MM.1S (cell line): ENCODE results near the gene SPCS2.
"Not testable (repeated sequence)": the region's sequence is repeated elsewhere in the genome, so short reads cannot be mapped to it uniquely, and the experiment has no call there.

ENCODE experiments used
- DNase-seq: peaks from one replicate; pipeline ENCODE4 v3.0.0-alpha.2; 2015
- H2AFZ ChIP-seq: fragments of 300-600 bp; sonication (generic); 2 replicates; pipeline ENCODE4 v1.6.0; 2016; ENCODE audit warnings: antibody characterized with exemption, low read length
- H3F3A ChIP-seq: fragments of 300-600 bp; sonication (generic); 2 replicates; pipeline ENCODE4 v1.6.1; 2016; ENCODE audit warnings: mild to moderate bottlenecking, antibody characterized with exemption, low read length, moderate library complexity, mixed read lengths; ENCODE audit not compliant: insufficient read depth
- H3K27ac ChIP-seq: fragments of 300-600 bp; sonication (generic); 2 replicates; pipeline ENCODE4 v1.5.1; 2016; ENCODE audit warnings: mild to moderate bottlenecking, low read length
- H3K27me3 ChIP-seq: fragments of 300-600 bp; sonication (generic); replicated peaks from 2 replicates; pipeline ENCODE4 v1.6.0; 2016; ENCODE audit warnings: low read length; ENCODE audit not compliant: insufficient read depth
- H3K36me3 ChIP-seq: fragments of 300-600 bp; sonication (generic); replicated peaks from 2 replicates; pipeline ENCODE4 v1.6.1; 2016; ENCODE audit warnings: mild to moderate bottlenecking, low read length, mixed read lengths; ENCODE audit not compliant: insufficient read depth
- H3K4me1 ChIP-seq: fragments of 300-600 bp; sonication (generic); 2 replicates; pipeline ENCODE4 v1.6.1; 2016; ENCODE audit warnings: low read length, mixed read lengths
- H3K4me2 ChIP-seq: fragments of 300-600 bp; sonication (generic); 2 replicates; pipeline ENCODE4 v1.6.0; 2016; ENCODE audit warnings: low read depth, low read length
- H3K4me3 ChIP-seq: fragments of 300-600 bp; sonication (generic); 2 replicates; pipeline ENCODE4 v1.5.1; 2016; ENCODE audit warnings: low read length, mixed read lengths
- H3K79me2 ChIP-seq: fragments of 300-600 bp; sonication (generic); 2 replicates; pipeline ENCODE4 v1.6.1; 2016; ENCODE audit warnings: mixed run types, low read length, mixed read lengths
- H3K9ac ChIP-seq: fragments of 300-600 bp; sonication (generic); 2 replicates; pipeline ENCODE4 v1.6.1; 2016; ENCODE audit warnings: low read length, mixed read lengths
- H3K9me2 ChIP-seq: fragments of 300-600 bp; sonication (generic); replicated peaks from 2 replicates; pipeline ENCODE4 v1.6.1; 2016; ENCODE audit warnings: mild to moderate bottlenecking, low read length, mixed read lengths; ENCODE audit not compliant: insufficient read depth
- H3K9me3 ChIP-seq: fragments of 300-600 bp; sonication (generic); replicated peaks from 2 replicates; pipeline ENCODE4 v1.6.1; 2016; ENCODE audit warnings: mild to moderate bottlenecking, low read length, mixed read lengths; ENCODE audit not compliant: insufficient read depth
- H4K20me1 ChIP-seq: fragments of 300-600 bp; sonication (generic); 2 replicates; pipeline ENCODE4 v1.6.1; 2016; ENCODE audit warnings: mild to moderate bottlenecking, low read length, moderate library complexity, mixed read lengths; ENCODE audit not compliant: insufficient read depth
- EZH2 ChIP-seq: fragments of 300-600 bp; sonication (generic); optimal IDR thresholded peaks from 2 replicates; pipeline ENCODE3; 2017; ENCODE audit warnings: low read depth, mild to moderate bottlenecking, antibody characterized with exemption, low read length, mixed read lengths
- EZH2phosphoT487 ChIP-seq: fragments of 300-600 bp; sonication (generic); IDR thresholded peaks from 2 replicates; pipeline ENCODE4 v1.6.1; 2018; ENCODE audit warnings: antibody characterized with exemption, low read length
- TF ChIP-seq, protein P1 (sequence below): fragments of 300-600 bp; sonication (generic); IDR thresholded peaks from 2 replicates; pipeline ENCODE4 v1.5.1; 2016; ENCODE audit warnings: antibody characterized with exemption, low read length, mixed read lengths

The SPCS2 gene

DNA sequence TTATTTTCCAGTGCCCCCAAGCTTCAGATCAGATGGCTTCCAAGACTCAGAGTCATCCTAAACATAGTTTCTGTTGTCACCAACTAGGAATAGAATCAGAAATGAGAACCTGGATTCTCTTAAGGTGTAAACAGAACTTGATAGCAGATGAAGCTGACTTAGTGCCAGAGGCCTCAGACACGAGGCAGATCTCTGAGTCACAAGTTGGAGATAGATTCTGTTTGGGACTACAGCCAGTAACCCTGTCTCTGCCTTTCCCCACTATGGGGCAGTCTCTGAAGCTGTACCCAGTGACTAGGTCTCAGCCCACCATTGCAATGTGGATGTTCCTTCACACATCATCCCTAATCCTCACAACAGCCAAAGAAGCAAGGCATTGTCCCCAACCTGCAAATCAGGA is 65.1 kb downstream of the SPCS2 start:
- H3K9me2 ChIP-seq: no peaks in the 10 kb centered on the region
- H3K4me3 ChIP-seq: no peak overlapping the region
- no peak overlapping the region for H3K4me2 ChIP-seq
- no peaks in the 10 kb centered on the region for H3K9me3 ChIP-seq
- no peaks in the 10 kb centered on the region for H3K36me3 ChIP-seq
- TF ChIP-seq EZH2: no peak
- TF ChIP-seq, protein P1, sequence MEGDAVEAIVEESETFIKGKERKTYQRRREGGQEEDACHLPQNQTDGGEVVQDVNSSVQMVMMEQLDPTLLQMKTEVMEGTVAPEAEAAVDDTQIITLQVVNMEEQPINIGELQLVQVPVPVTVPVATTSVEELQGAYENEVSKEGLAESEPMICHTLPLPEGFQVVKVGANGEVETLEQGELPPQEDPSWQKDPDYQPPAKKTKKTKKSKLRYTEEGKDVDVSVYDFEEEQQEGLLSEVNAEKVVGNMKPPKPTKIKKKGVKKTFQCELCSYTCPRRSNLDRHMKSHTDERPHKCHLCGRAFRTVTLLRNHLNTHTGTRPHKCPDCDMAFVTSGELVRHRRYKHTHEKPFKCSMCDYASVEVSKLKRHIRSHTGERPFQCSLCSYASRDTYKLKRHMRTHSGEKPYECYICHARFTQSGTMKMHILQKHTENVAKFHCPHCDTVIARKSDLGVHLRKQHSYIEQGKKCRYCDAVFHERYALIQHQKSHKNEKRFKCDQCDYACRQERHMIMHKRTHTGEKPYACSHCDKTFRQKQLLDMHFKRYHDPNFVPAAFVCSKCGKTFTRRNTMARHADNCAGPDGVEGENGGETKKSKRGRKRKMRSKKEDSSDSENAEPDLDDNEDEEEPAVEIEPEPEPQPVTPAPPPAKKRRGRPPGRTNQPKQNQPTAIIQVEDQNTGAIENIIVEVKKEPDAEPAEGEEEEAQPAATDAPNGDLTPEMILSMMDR: no peak
- no peak for TF ChIP-seq EZH2phosphoT487
- no peaks in the 10 kb centered on the region for H3F3A ChIP-seq
- DNase-seq: no peak
- no peaks in the 10 kb centered on the region for H3K4me1 ChIP-seq
- H3K9ac ChIP-seq: no peak overlapping the region
- H4K20me1 ChIP-seq: no peaks in the 10 kb centered on the region
- H3K79me2 ChIP-seq: no peaks in the 10 kb centered on the region
- no peak overlapping the region for H2AFZ ChIP-seq
- H3K27ac ChIP-seq: no peak overlapping the region
- H3K27me3 ChIP-seq: no peaks in the 10 kb centered on the region

DNA sequence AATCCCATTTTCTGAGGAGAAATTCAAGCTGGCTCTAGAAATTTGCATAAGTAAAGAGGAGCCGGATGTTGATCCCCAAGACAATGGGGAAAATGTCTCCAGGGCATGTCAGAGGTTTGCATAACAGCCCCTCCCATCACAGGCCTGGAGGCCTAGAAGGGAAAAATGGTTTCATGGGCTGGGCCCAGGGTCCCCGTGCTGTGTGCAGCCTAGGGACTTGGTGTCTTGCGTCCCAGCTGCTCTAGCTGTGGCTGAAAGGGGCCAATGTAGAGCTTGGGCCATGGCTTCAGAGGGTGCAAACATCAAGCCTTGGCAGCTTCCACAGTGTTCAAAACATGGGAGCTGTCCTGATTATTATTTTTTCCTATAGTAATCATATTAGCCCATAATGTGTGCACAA is 70.1 kb downstream of the SPCS2 start:
- H3K9ac ChIP-seq, H4K20me1 ChIP-seq, H3F3A ChIP-seq, DNase-seq, H3K27me3 ChIP-seq, H3K27ac ChIP-seq, H3K36me3 ChIP-seq, H3K9me3 ChIP-seq, H3K4me3 ChIP-seq, H3K4me2 ChIP-seq, H2AFZ ChIP-seq, H3K79me2 ChIP-seq, H3K4me1 ChIP-seq, H3K9me2 ChIP-seq: not testable (repeated sequence)

DNA sequence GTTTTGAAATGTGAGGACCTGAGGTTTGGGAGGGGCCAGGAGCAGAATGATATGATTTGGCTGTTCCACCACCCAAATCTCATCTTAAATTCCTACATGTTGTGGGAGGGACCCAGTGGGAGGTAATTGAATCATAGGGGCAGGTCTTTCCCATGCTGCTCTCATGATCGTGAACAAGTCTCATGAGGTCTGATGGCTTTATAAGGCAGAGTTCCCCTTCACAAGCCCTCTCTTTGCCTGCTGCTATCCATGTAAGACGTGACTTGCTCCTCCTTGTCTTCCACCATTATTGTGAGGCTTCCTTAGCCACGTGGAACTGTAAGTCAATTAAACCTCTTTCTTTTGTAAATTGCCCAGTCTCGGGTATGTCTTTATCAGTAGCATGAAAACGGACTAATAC is 71.3 kb downstream of the SPCS2 start:
- H3F3A ChIP-seq, H2AFZ ChIP-seq, H3K79me2 ChIP-seq, H3K27ac ChIP-seq, H3K9ac ChIP-seq, H3K27me3 ChIP-seq, H3K4me2 ChIP-seq, H3K4me1 ChIP-seq, H3K4me3 ChIP-seq, H3K9me2 ChIP-seq, DNase-seq, H3K9me3 ChIP-seq, H3K36me3 ChIP-seq, H4K20me1 ChIP-seq: not testable (repeated sequence)

DNA sequence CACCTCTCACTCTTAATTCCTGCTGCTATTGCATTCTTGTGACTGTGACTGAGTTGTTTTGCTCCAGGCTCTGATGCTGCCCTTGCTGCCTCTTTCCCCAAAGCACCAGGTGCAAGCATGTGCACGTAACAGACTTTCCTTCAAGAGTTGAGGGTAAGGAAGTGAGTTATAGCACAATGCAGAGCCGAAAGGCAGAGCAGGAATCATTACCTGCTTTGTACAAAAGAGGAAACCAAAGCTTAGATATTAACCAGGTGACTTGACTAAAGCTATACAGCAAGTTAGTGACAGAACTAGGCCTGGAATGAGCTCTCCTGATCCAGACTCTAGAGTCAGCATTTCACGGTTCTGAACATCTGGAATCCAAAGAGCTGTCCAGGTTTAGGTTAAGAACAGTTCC is 73.2 kb downstream of the SPCS2 start:
- Histone ChIP-seq H3F3A (no peaks in the 10 kb centered on the region), H3K9me2 (no peaks in the 10 kb centered on the region), H2AFZ (no peak overlapping the region), H4K20me1 (no peaks in the 10 kb centered on the region), H3K27ac (no peak overlapping the region), H3K4me1 (no peaks in the 10 kb centered on the region), H3K9ac (no peak overlapping the region), H3K4me3 (no peak overlapping the region), H3K36me3 (no peaks in the 10 kb centered on the region), H3K9me3 (no peaks in the 10 kb centered on the region), H3K79me2 (no peaks in the 10 kb centered on the region), H3K4me2 (no peak overlapping the region), H3K27me3 (no peaks in the 10 kb centered on the region)
- TF ChIP-seq EZH2: no peak
- TF ChIP-seq, protein P1: no peak
- DNase-seq: no peak
